Right cardiac atrium (tissue), 5 donors: ENCODE data around the gene MLN. TPM values are rescaled to one million over a fixed set of nuclear protein-coding genes. Genes with fewer than 3 reads are reported as not detected.

Source experiments
- ATAC-seq, 2 donors: fragments of 200-7000 bp; cut with Tn5 transposase; one replicate each; pipeline versions ENCODE4 v1.8.0 to v1.9.1; 2020; ENCODE audit warnings: moderate library complexity in 2 of 2, mild to moderate bottlenecking in 1 of 2
- DNase-seq, 3 donors: peaks; one replicate each; pipeline ENCODE4 v3.0.0-alpha.2; 2020
- H3K27ac ChIP-seq: one replicate; pipeline ENCODE4 v1.5.1; 2013; ENCODE audit warnings: mild to moderate bottlenecking, low read length, control low read depth, moderate library complexity
- H3K27me3 ChIP-seq: one replicate; pipeline ENCODE4 v1.6.1; 2013; ENCODE audit not compliant: control insufficient read depth, insufficient read depth
- H3K4me1 ChIP-seq: one replicate; pipeline ENCODE4 v1.6.1; 2013; ENCODE audit warnings: low read length; ENCODE audit not compliant: control insufficient read depth, insufficient read depth
- H3K4me3 ChIP-seq: one replicate; pipeline ENCODE4 v1.5.1; 2013; ENCODE audit warnings: low read length, control low read depth
- H3K9me3 ChIP-seq: one replicate; pipeline ENCODE4 v1.6.1; 2013; ENCODE audit warnings: low read length; ENCODE audit not compliant: control insufficient read depth
- WGBS: extraction: QIAGEN DNeasy Blood & Tissue Kit; methylation state at CpG from one replicate; pipeline ENCODE4 v1.1.7; 2013; 5-methylcytosine and 5-hydroxymethylcytosine counted together
- intact Hi-C, 4 donors: fragments of 100-400 bp; cut with DNase I; formaldehyde crosslinking; loops; one replicate each; pipeline versions ENCODE4 v1.11.0 to v1.14.0; 2022 to 2023
- polyA plus RNA-seq: library from polyadenylated mRNA; stranded (reverse); fragments of 200-250 nt; gene quantifications from one replicate; pipeline ENCODE4 v1.2.3, GENCODE V29; 2013
- total RNA-seq, 4 donors: library from RNA; stranded (reverse); fragmentation: NEBNext Ultra II Directional; extraction: Animal tissue kit (Norgen Biotek cat#: 25700); gene quantifications; one replicate each; pipeline ENCODE4 v1.2.1, GENCODE V29; 2021
- donor health status: healthy with polysubstance abuse.
- donor health status: DM: no; HTN: yes; CAD: no.
- donor health status: DM: no; HTN: no; CAD: no.
- donor health status: DM: no; HTN: yes; CAD: no; lungs with severe emphysema.
- donor health status: DM: yes; HTN: yes; CAD: no.

Gene MLN
- total and polyA plus RNA-seq, 5 donors, result not detected

- WGBS, result 88% methylated on average over 13 of the region's 13 CpGs
- H3K4me1 ChIP-seq, result no peaks in the 10 kb centered on the region
- no peak overlapping the region for H3K4me3 ChIP-seq
- no peaks in the 10 kb centered on the region for H3K9me3 ChIP-seq
- DNase-seq (peak in 1 of 3 donors; percentile 11), ATAC-seq (no peak)
- intact Hi-C loops, result loop anchor here in 2 of 4 donors (10.0 kb wide), 2 partner anchors 248 to 368 kb away; partner anchors contain the start of gene GRM4 (in 1 of the 2)
- H3K27me3 ChIP-seq, result no peaks in the 10 kb centered on the region
- H3K27ac ChIP-seq, result no peak overlapping the region
Observed at GRCh38 chr6:33776764-33777163, 27.0 kb downstream of the MLN start.

- H3K4me1 ChIP-seq, result no peaks in the 10 kb centered on the region
- no peaks in the 10 kb centered on the region for H3K9me3 ChIP-seq
- WGBS, result 91% methylated on average over 4 of the region's 4 CpGs
- H3K4me3 ChIP-seq, result no peak overlapping the region
- intact Hi-C loops, result loop anchor here in 2 of 4 donors (10.0 kb wide), 2 partner anchors 249 to 369 kb away; partner anchors contain the start of gene GRM4 (in 1 of the 2)
- ATAC-seq (no peak), DNase-seq (peak in 1 of 3 donors; percentile 1)
- H3K27me3 ChIP-seq, result no peaks in the 10 kb centered on the region
- no peak overlapping the region for H3K27ac ChIP-seq
Observed at GRCh38 chr6:33776186-33776585, 27.6 kb downstream of the MLN start.

DNA sequence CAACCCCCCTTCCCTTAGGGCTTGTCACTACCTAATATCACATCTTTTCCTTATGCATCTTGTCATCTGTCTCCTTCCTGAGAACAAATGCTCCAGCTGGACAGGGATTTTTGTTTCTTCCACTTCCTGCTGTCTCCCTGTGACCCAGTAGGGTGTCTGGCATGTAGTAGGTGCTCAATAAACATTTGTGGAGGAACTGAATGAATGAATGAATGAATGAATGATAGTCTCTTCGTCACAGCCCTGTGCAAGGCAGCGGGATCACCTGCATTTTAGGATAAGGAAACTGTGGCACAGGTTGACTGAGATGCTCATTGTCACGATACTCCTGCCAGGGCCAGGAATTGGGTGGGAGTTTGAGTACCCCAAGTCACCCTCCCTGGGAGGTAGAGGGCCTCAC is 29.0 kb downstream of the MLN start:
- H3K27me3 ChIP-seq, result no peaks in the 10 kb centered on the region
- no peak overlapping the region for H3K27ac ChIP-seq
- WGBS, result 96% methylated on average over 3 of the region's 3 CpGs
- intact Hi-C loops, result loop anchor here in 3 of 4 donors (5.0 to 10.0 kb wide), 3 partner anchors 250 to 370 kb away; partner anchors contain the start of gene GRM4 (in 1 of the 3)
- no peaks in the 10 kb centered on the region for H3K9me3 ChIP-seq
- H3K4me1 ChIP-seq, result peaks cover 3% of the 10 kb centered on the region
- no peak for ATAC-seq
- peak in 1 of 3 donors; percentile 14 for DNase-seq
- H3K4me3 ChIP-seq, result no peak overlapping the region

DNA sequence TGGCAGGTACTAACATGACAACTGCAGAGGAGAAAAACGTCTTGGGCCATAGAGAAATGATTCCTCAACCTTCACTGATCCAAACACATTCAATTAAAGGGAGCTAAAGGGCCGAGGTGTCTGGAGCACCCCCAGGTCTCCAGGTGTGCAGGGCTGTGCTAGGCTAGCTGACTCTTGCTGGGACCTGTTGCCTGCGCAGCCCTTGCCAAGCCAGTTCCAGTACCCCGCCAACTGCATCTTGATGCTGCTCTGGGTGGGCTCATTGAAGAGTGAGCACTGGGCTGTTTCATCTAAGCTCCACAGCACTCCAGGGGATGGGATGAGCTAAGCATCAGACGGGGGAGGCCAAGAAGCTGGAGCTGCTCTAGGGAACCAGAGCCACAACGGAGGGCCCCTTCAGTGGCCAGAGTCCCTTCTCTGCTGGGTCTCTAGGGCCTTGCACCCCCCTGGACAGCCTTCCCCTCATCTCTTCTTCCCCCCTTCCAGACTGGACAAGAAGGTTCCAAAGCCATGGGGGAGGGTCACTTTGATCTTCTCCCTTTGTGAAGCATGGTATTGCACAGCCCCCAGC is 30.8 kb downstream of the MLN start:
- Histone ChIP-seq H3K27me3 (no peaks in the 10 kb centered on the region), H3K27ac (no peak overlapping the region), H3K4me1 (peaks cover 3% of the 10 kb centered on the region), H3K4me3 (no peak overlapping the region), H3K9me3 (no peaks in the 10 kb centered on the region)
- no peak for ATAC-seq
- 83% methylated on average over 6 of the region's 6 CpGs for WGBS
- peak in 2 of 3 donors; percentile 22 to 50 for DNase-seq
- intact Hi-C loops, result loop anchor here in 3 of 4 donors (5.0 to 10.0 kb wide), 3 partner anchors 252 to 372 kb away; partner anchors contain the start of gene GRM4 (in 1 of the 3)

DNA sequence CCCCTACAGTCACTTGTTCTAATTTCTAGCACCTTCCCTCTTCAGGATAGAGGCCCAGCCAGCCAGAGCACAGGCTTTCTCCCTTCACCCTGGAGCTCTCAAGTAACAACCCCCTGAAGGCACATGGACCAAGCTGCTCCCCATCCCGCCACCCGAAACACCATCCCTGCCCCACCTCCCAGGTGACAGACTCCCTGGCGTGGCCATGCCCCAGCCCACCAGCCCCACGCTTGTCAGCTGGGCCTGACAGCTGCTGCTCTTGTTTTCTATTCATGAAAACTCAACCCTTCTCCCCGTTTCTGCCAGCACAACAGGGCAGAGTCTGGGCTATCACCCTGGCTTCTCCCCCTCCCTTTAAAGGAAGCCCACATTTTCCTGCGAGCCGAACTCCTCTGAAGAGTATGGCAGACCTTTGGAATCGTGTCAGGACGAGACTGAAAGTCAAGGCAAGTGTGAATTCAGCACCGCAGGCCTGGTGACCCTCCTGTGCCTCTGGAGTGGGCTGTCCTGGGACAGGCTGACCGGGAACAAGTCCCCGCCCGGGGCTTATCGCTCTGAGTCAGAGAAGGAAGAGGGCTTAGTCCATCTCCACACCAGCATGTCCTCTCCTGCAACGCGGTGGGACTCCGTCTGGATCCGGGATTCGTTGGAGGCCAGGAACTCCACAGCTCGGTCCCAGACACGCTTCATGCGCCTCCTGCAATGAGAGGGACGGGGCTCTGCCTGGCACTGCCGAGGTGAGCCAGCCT is 31.5 kb downstream of the MLN start:
- ATAC-seq, result peak in 1 of 2 donors; percentile 19
- intact Hi-C loops, result loop anchor here in 3 of 4 donors (5.0 to 10.0 kb wide), 3 partner anchors 253 to 373 kb away; partner anchors contain the start of gene GRM4 (in 1 of the 3)
- no peak overlapping the region for H3K27ac ChIP-seq
- H3K4me1 ChIP-seq, result peaks cover 3% of the 10 kb centered on the region
- WGBS, result 73% methylated on average over 24 of the region's 24 CpGs
- no peak overlapping the region for H3K4me3 ChIP-seq
- DNase-seq, result peak in 2 of 3 donors; percentile 60 to 63
- no peaks in the 10 kb centered on the region for H3K9me3 ChIP-seq
- H3K27me3 ChIP-seq, result no peaks in the 10 kb centered on the region

- peak; percentile 78 to 85 for ATAC-seq
- intact Hi-C loops, result loop anchor here (2.0 to 10.0 kb wide), 4 partner anchors 253 to 383 kb away; partner anchors contain the start of gene GRM4 (in 1 of the 4)
- 11% methylated on average over 47 of the region's 47 CpGs for WGBS
Observed at GRCh38 chr6:33771146-33772081, 32.4 kb downstream of the MLN start.

GRCh38 chr6:33770833-33771145 is 33.0 kb downstream of the MLN start:
- Histone ChIP-seq H3K27me3 (no peaks in the 10 kb centered on the region), H3K9me3 (no peaks in the 10 kb centered on the region), H3K27ac (no peak overlapping the region), H3K4me1 (peaks cover 3% of the 10 kb centered on the region), H3K4me3 (no peak overlapping the region)
- intact Hi-C loops, result loop anchor here (2.0 to 10.0 kb wide), 4 partner anchors 254 to 384 kb away; partner anchors contain the start of gene GRM4 (in 1 of the 4)
- DNase-seq (no peak), ATAC-seq (peak; percentile 5 to 15)
- WGBS, result 31% methylated on average over 3 of the region's 3 CpGs

More at GRCh38 chr6:33771146-33772081, 32.4 kb downstream of the MLN start:
- Histone ChIP-seq H3K4me1 (peaks cover 3% of the 10 kb centered on the region), H3K27ac (peak overlapping the region; percentile 3), H3K4me3 (no peak overlapping the region), H3K27me3 (no peaks in the 10 kb centered on the region), H3K9me3 (no peaks in the 10 kb centered on the region)
- peak; percentile 77 to 91 (median 88) for DNase-seq

DNA sequence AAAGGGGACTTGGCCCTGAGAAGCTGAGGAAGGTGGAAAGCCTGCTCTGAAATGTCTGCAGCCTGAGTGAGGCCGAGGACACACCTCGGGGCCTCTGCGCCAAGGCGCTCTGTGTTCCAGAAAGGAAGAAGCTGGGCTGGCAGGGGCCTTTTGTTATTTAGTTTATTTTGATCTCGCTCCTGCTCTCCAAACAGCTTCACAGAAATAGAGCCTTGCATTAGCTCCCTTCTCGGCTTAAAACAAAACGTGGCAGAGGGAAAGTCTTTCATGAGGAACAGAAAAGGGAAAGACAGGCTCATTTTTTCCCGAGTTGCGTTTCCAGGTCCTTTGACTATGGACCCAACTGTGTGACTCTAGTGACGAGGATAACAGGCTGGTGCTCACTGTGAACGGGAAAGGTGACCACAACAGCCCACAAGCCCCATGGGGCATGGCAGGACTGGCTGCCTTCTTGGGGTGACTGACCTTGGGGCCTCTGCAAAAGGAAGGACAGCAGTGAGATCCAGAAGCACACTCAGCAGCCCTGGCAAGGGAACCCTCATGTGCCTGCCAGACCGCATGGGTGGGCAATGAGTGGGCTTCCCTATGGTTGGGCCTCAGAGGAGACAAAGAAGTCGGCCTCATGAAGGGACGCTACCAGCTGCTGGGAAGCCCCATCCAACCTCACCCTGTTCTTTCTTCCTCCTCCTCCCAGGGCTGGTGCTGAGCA is 33.5 kb downstream of the MLN start:
- ATAC-seq, result no peak
- 33% methylated on average over 14 of the region's 14 CpGs for WGBS
- intact Hi-C loops, result loop anchor here (2.0 to 10.0 kb wide), 4 partner anchors 255 to 385 kb away; partner anchors contain the start of gene GRM4 (in 1 of the 4)
- H3K9me3 ChIP-seq, result no peaks in the 10 kb centered on the region
- peaks cover 3% of the 10 kb centered on the region for H3K4me1 ChIP-seq
- no peak overlapping the region for H3K27ac ChIP-seq
- DNase-seq, result peak in 2 of 3 donors; percentile 47 to 65
- H3K4me3 ChIP-seq, result no peak overlapping the region
- H3K27me3 ChIP-seq, result no peaks in the 10 kb centered on the region

- H3K27me3 ChIP-seq, result no peaks in the 10 kb centered on the region
- 75% methylated on average over 10 of the region's 10 CpGs for WGBS
- ATAC-seq (no peak), DNase-seq (peak in 2 of 3 donors; percentile 20 to 55)
- intact Hi-C loops, result loop anchor here in 3 of 4 donors (5.0 to 10.0 kb wide), 4 partner anchors 175 to 383 kb away; partner anchors contain the start of gene BAK1 (in 1 of the 3)
- no peak overlapping the region for H3K4me3 ChIP-seq
- no peaks in the 10 kb centered on the region for H3K9me3 ChIP-seq
- no peak overlapping the region for H3K27ac ChIP-seq
- H3K4me1 ChIP-seq, result peaks cover 3% of the 10 kb centered on the region
Observed at GRCh38 chr6:33769248-33769821, 34.5 kb downstream of the MLN start.
